IPS DF 4.7 (cell line): ENCODE data around the gene AATF.
"Not testable (repeated sequence)": the region's sequence is repeated elsewhere in the genome, so short reads cannot be mapped to it uniquely, and the experiment has no call there.

ENCODE experiments used
- DNase-seq: peaks from one replicate; pipeline ENCODE4 v3.0.0-alpha.2; 2013; ENCODE audit warnings: low spot score; ENCODE audit errors: extremely low read depth

Gene AATF

GRCh38 chr17:37073464-37073863 lies 124.7 kb downstream of the AATF start:
- DNase-seq, result not testable (repeated sequence)

- DNase-seq, result no peak
Measured at GRCh38 chr17:37079065-37079708, 130.4 kb downstream of the AATF start.

- no peak for DNase-seq
Measured at GRCh38 chr17:37079735-37080134, 131.0 kb downstream of the AATF start.

GRCh38 chr17:37081287-37081686 lies 132.5 kb downstream of the AATF start:
- DNase-seq, result no peak

GRCh38 chr17:37082311-37082860 lies 133.6 kb downstream of the AATF start:
- DNase-seq, result no peak

- no peak for DNase-seq
Measured at GRCh38 chr17:37082985-37083384, 134.2 kb downstream of the AATF start.

GRCh38 chr17:37083456-37083855 lies 134.7 kb downstream of the AATF start:
- no peak for DNase-seq

GRCh38 chr17:37084372-37084771 lies 135.6 kb downstream of the AATF start:
- DNase-seq, result no peak

- no peak for DNase-seq
Measured at GRCh38 chr17:37086334-37086733, 137.6 kb downstream of the AATF start.

GRCh38 chr17:37086948-37087347 lies 138.2 kb downstream of the AATF start:
- DNase-seq, result no peak

GRCh38 chr17:37087683-37088082 lies 138.9 kb downstream of the AATF start:
- DNase-seq, result no peak

GRCh38 chr17:37088459-37088858 lies 139.7 kb downstream of the AATF start:
- no peak for DNase-seq

GRCh38 chr17:37088913-37089312 lies 140.2 kb downstream of the AATF start:
- no peak for DNase-seq

GRCh38 chr17:37089956-37090355 lies 141.2 kb downstream of the AATF start:
- no peak for DNase-seq

- DNase-seq, result no peak
Measured at GRCh38 chr17:37090941-37091340, 142.2 kb downstream of the AATF start.

- no peak for DNase-seq
Measured at GRCh38 chr17:37092071-37092470, 143.3 kb downstream of the AATF start.

- no peak for DNase-seq
Measured at GRCh38 chr17:37092701-37093100, 143.9 kb downstream of the AATF start.

GRCh38 chr17:37094391-37094790 lies 145.6 kb downstream of the AATF start:
- no peak for DNase-seq

- no peak for DNase-seq
Measured at GRCh38 chr17:37096071-37096470, 147.3 kb downstream of the AATF start.

GRCh38 chr17:37097154-37097553 lies 148.4 kb downstream of the AATF start:
- DNase-seq, result no peak

GRCh38 chr17:37098152-37098551 lies 149.4 kb downstream of the AATF start:
- DNase-seq, result no peak

GRCh38 chr17:37098910-37099664 lies 150.3 kb downstream of the AATF start:
- DNase-seq, result no peak

GRCh38 chr17:37100231-37100630 lies 151.5 kb downstream of the AATF start:
- DNase-seq, result no peak
